HepG2 (cell line): ENCODE data around the gene CDCP2. TPM values are rescaled to one million over a fixed set of nuclear protein-coding genes. Genes with fewer than 3 reads are reported as not detected.

Source experiments
- ATAC-seq: fragments of 200-7000 bp; cut with Tn5 transposase; 3 replicates; pipeline ENCODE4 v1.9.1; 2020; ENCODE audit warnings: mild to moderate bottlenecking, moderate library complexity
- BruUV-seq: library from RNA; stranded (reverse); fragments of 400-500 nt; replicated peaks from 2 replicates; lab custom pipeline; 2021; lab: Mats Ljungman, UMichigan
- CTCF ChIA-PET: fragments of 300-600 bp; formaldehyde crosslinking; extraction: SDS; loops from one replicate; lab custom pipeline; 2021; ENCODE audit warnings: low total read pairs, inconsistent platforms, low intra/inter-chr PET ratio; lab: Yijun Ruan, JAX
- POLR2A ChIA-PET: fragments of 350-600 bp; sonication (Branson Sonifier 250); formaldehyde crosslinking; loops from one replicate; lab custom pipeline; 2020; ENCODE audit warnings: antibody characterized with exemption, inconsistent platforms; lab: Yijun Ruan, JAX
- DNase-seq: peaks from one replicate; pipeline ENCODE4 v3.0.0-alpha.2; 2015; ENCODE audit warnings: low spot score
- FAIRE-seq: peaks from 3 replicates; lab custom pipeline; 2011; peaks lifted over from hg19 to GRCh38; lab: Jason Lieb, UNC
- H2AFZ ChIP-seq: one replicate; pipeline ENCODE4 v1.6.1; 2011; ENCODE audit warnings: low read length, inconsistent platforms
- H3K27ac ChIP-seq: fragments of 300-600 bp; 3 replicates; pipeline ENCODE4 v1.8.0; 2011; ENCODE audit warnings: mixed run types, mild to moderate bottlenecking, mixed read lengths, low read length, inconsistent platforms; ENCODE audit not compliant: insufficient read depth; ENCODE audit errors: extremely low read length
- H3K27me3 ChIP-seq, 2 experiments: fragments of 200-600 bp in 1 of 2; 2 replicates in 1 of 2; 3 replicates in 1 of 2; pipeline versions ENCODE4 v1.6.0 to v1.8.0; 2011; ENCODE audit warnings: low read length in 2 of 2, mild to moderate bottlenecking in 2 of 2, moderate library complexity in 2 of 2, inconsistent platforms in 1 of 2; ENCODE audit not compliant: insufficient read depth in 2 of 2, control insufficient read depth in 1 of 2
- H3K36me3 ChIP-seq, 2 experiments: fragments of 200-600 bp in 1 of 2; replicated peaks in 1 of 2; 2 replicates in 1 of 2; 3 replicates in 1 of 2; pipeline versions ENCODE4 v1.5.1 to v1.8.0; 2011; ENCODE audit warnings: low read length in 2 of 2, inconsistent platforms in 1 of 2; ENCODE audit not compliant: insufficient read depth in 2 of 2, control insufficient read depth in 1 of 2
- H3K4me1 ChIP-seq: 2 replicates; pipeline ENCODE4 v1.5.1; 2012; ENCODE audit warnings: low read length, inconsistent platforms; ENCODE audit not compliant: insufficient read depth
- H3K4me2 ChIP-seq: 2 replicates; pipeline ENCODE4 v1.6.0; 2011; ENCODE audit warnings: low read depth, low read length, inconsistent platforms
- H3K4me3 ChIP-seq, 3 experiments: fragments of 200-600 bp in 1 of 3; sonication (generic), shearing (Covaris generic) in 1 of 3; replicated peaks in 1 of 3; 2 replicates each; pipeline ENCODE4 v1.5.1; 2011 to 2016; ENCODE audit warnings: low read length in 3 of 3, inconsistent platforms in 2 of 3, low read depth in 2 of 3, mild to moderate bottlenecking in 2 of 3, control low read depth in 1 of 3, mixed read lengths in 1 of 3; ENCODE audit not compliant: insufficient read depth in 1 of 3
- H3K79me2 ChIP-seq: one replicate; pipeline ENCODE4 v1.6.1; 2011; ENCODE audit warnings: low read length, inconsistent platforms; ENCODE audit not compliant: insufficient read depth
- H3K9ac ChIP-seq: 2 replicates; pipeline ENCODE4 v1.6.0; 2011; ENCODE audit warnings: mild to moderate bottlenecking, low read depth, low read length, inconsistent platforms; ENCODE audit not compliant: insufficient read depth
- H3K9me3 ChIP-seq: 2 replicates; pipeline ENCODE4 v1.5.1; 2012; ENCODE audit warnings: mild to moderate bottlenecking, low read length
- H4K20me1 ChIP-seq: 2 replicates; pipeline ENCODE4 v1.6.0; 2011; ENCODE audit warnings: inconsistent platforms, mild to moderate bottlenecking, low read length, moderate library complexity; ENCODE audit not compliant: insufficient read depth
- ATF5 ChIP-seq: sonication (generic); formaldehyde crosslinking; IDR thresholded peaks from 2 replicates; pipeline ENCODE4 v1.4.0; 2020; ENCODE audit warnings: mild to moderate bottlenecking, low read depth, missing genetic modification reagents
- BCL6 ChIP-seq: IDR thresholded peaks from 2 replicates; pipeline ENCODE4 v1.6.1; 2016; ENCODE audit warnings: missing genetic modification reagents, missing compliant biosample characterization
- CBX1 ChIP-seq: IDR thresholded peaks from one replicate; pipeline ENCODE4 v1.6.1; 2016; ENCODE audit warnings: antibody characterized with exemption, low read depth
- CREB3 ChIP-seq: sonication (generic); formaldehyde crosslinking; IDR thresholded peaks from 2 replicates; pipeline ENCODE4 v1.5.0; 2020; ENCODE audit warnings: missing genetic modification reagents
- EED ChIP-seq: sonication (generic); formaldehyde crosslinking; IDR thresholded peaks from 2 replicates; pipeline ENCODE4 v1.5.0; 2020; ENCODE audit warnings: mild to moderate bottlenecking, missing genetic modification reagents
- HDAC6 ChIP-seq: fragments of 200-600 bp; sonication (generic); IDR thresholded peaks from 2 replicates; pipeline ENCODE4 v1.7.0; 2017; ENCODE audit warnings: mild to moderate bottlenecking, antibody characterized with exemption, low read length, low read depth
- HNRNPUL1 ChIP-seq: fragments of 200-400 bp; formaldehyde crosslinking; IDR thresholded peaks from 2 replicates; pipeline ENCODE4 v1.6.1; 2017; ENCODE audit warnings: low read depth, mild to moderate bottlenecking, low read length, moderate library complexity
- IKZF1 ChIP-seq: fragments of 450-650 bp; IDR thresholded peaks from 2 replicates; pipeline ENCODE4 v1.7.1; 2016
- MATR3 ChIP-seq: sonication (generic); formaldehyde crosslinking; IDR thresholded peaks from 2 replicates; pipeline ENCODE4 v1.4.0; 2020; ENCODE audit warnings: missing genetic modification reagents
- MXI1 ChIP-seq: IDR thresholded peaks from 3 replicates; pipeline ENCODE4 v1.6.1; 2012; ENCODE audit warnings: low read depth, low read length, inconsistent platforms, borderline replicate concordance
- PPARG ChIP-seq: conservative IDR thresholded peaks from 2 replicates; pipeline ENCODE4 v1.6.1; 2016; ENCODE audit warnings: missing biosample characterization, missing genetic modification reagents
- PRMT3 ChIP-seq: sonication (generic); formaldehyde crosslinking; IDR thresholded peaks from 2 replicates; pipeline ENCODE4 v1.8.1; 2022; ENCODE audit warnings: low read depth, mild to moderate bottlenecking, moderate library complexity, missing genetic modification reagents, borderline replicate concordance
- REL ChIP-seq: sonication (generic); formaldehyde crosslinking; conservative IDR thresholded peaks from 2 replicates; pipeline ENCODE4 v1.8.0; 2022; ENCODE audit warnings: mild to moderate bottlenecking, missing genetic modification reagents, moderate library complexity
- SIX4 ChIP-seq: sonication (generic); formaldehyde crosslinking; IDR thresholded peaks from 2 replicates; pipeline ENCODE4 v1.4.0; 2020; ENCODE audit warnings: missing genetic modification reagents
- SRSF4 ChIP-seq: fragments of 200-400 bp; formaldehyde crosslinking; IDR thresholded peaks from one replicate; pipeline ENCODE4 v1.6.1; 2018; ENCODE audit warnings: mild to moderate bottlenecking, low read depth, low read length, moderate library complexity; ENCODE audit not compliant: poor library complexity, severe bottlenecking
- TERF1 ChIP-seq: sonication (generic); formaldehyde crosslinking; IDR thresholded peaks from 2 replicates; pipeline ENCODE4 v1.8.0; 2022; ENCODE audit warnings: mild to moderate bottlenecking, missing genetic modification reagents, moderate library complexity
- TIGD3 ChIP-seq: sonication (generic); formaldehyde crosslinking; IDR thresholded peaks from 2 replicates; pipeline ENCODE4 v1.5.1; 2020; ENCODE audit warnings: mild to moderate bottlenecking, missing genetic modification reagents, borderline replicate concordance
- ZNF260 ChIP-seq: sonication (generic); formaldehyde crosslinking; IDR thresholded peaks from 2 replicates; pipeline ENCODE4 v1.4.0; 2020; ENCODE audit warnings: missing genetic modification reagents, low read depth, mild to moderate bottlenecking, borderline replicate concordance
- ZNF672 ChIP-seq: sonication (generic); formaldehyde crosslinking; IDR thresholded peaks from 2 replicates; pipeline ENCODE4 v1.8.1; 2022; ENCODE audit warnings: missing genetic modification reagents
- WGBS: methylation state at CpG from one replicate; pipeline ENCODE4 v1.1.6; 2017; ENCODE audit warnings: low lambda C conversion rate; 5-methylcytosine and 5-hydroxymethylcytosine counted together
- in situ Hi-C: cut with HindIII; loops from 2 replicates; pipeline ENCODE4 v1.10.0; 2017; ENCODE audit warnings: low pct_unique_long_range_greater_than_20kb; ENCODE audit not compliant: extremely low pct_ligation_motif_present
- intact Hi-C: fragments of 100-400 bp; cut with micrococcal nuclease; formaldehyde crosslinking; loops from one replicate; pipeline ENCODE4 v1.10.0; 2022; ENCODE audit not compliant: unreplicated experiment
- polyA plus RNA-seq, 8 experiments: library from polyadenylated mRNA; depleted of rRNA in 3 of 8; stranded (reverse) in 7 of 8; unstranded in 1 of 8; fragments of >200 nt; fragmentation: Illumina TruSeq in 4 of 8; extraction: Trizol in 4 of 8; gene quantifications; 2 replicates each; pipeline versions ENCODE4 v1.2.1 to v1.2.3, GENCODE V29; 2011 to 2016; ENCODE audit warnings: low read depth in 4 of 8, missing spikeins in 1 of 8, mixed read lengths in 1 of 8; ENCODE audit not compliant: insufficient read depth in 1 of 8
- total RNA-seq, 5 experiments: library from RNA; depleted of rRNA; stranded (reverse); fragments of >200 nt; fragmentation: Illumina TruSeq; extraction: Trizol; gene quantifications; 2 replicates each; pipeline ENCODE4 v1.2.3, GENCODE V29; 2016; ENCODE audit warnings: low read depth in 1 of 5

CDCP2 gene
- total and polyA plus RNA-seq, 2 of the 13 experiments (the other 11 are each of a cell fraction or from before 2014, with no cell fraction given) = not detected

GRCh38 chr1:54136963-54137533 lies 15.8 kb downstream of the CDCP2 start:
- no TSS peak for BruUV-seq
- H2AFZ ChIP-seq = no peak overlapping the region
- H3K4me2 ChIP-seq = peak overlapping the region; percentile 57; the same call in 1 of the 2 replicates
- ATAC-seq = no peak
- H3K79me2 ChIP-seq = no peaks in the 10 kb centered on the region
- peaks cover 27% of the 10 kb centered on the region for H3K4me1 ChIP-seq
- no peak overlapping the region for H3K4me3 ChIP-seq
- TF ChIP-seq BCL6 (CRISPR knock-in tag) (no peak), TERF1 (CRISPR knock-in tag) (no peak), MXI1 (no peak), REL (CRISPR knock-in tag) (no peak), ZNF260 (CRISPR knock-in tag) (no peak), ATF5 (CRISPR knock-in tag) (no peak), CREB3 (CRISPR knock-in tag) (no peak), EED (CRISPR knock-in tag) (no peak), SIX4 (CRISPR knock-in tag) (no peak), PPARG (CRISPR knock-in tag) (no peak), PRMT3 (CRISPR knock-in tag) (no peak), HDAC6 (no peak), TIGD3 (CRISPR knock-in tag) (no peak), ZNF672 (no peak), CBX1 (no peak), IKZF1 (no peak), MATR3 (CRISPR knock-in tag) (no peak), HNRNPUL1 (no peak), SRSF4 (no peak)
- intact Hi-C loops (no loop called here), in situ Hi-C loops (no loop called here)
- no peak for DNase-seq
- CTCF ChIA-PET = no interaction called here
- H3K9me3 ChIP-seq = no peaks in the 10 kb centered on the region
- POLR2A ChIA-PET = interaction anchor here (1.5 kb wide), 1 partner anchor 15 kb away, joined by 5 read pairs; no protein-coding TSS in a partner anchor
- FAIRE-seq = no peak
- H3K27ac ChIP-seq = no peak overlapping the region
- H4K20me1 ChIP-seq = no peaks in the 10 kb centered on the region
- WGBS = 65% methylated on average over 7 of the region's 7 CpGs
- H3K9ac ChIP-seq = no peak overlapping the region
- H3K36me3 ChIP-seq = no peaks in the 10 kb centered on the region
- H3K27me3 ChIP-seq = peaks cover 0 to 12% of the 10 kb centered on the region in 2 experiments; a peak in 2 of 5 replicates
